K562 (cell line): ENCODE results near the gene AGO1. TPM values are rescaled to one million over a fixed set of nuclear protein-coding genes. Genes with fewer than 3 reads are reported as not detected.

Source experiments
- ARID1B ChIP-seq: fragments of 450-650 bp; IDR thresholded peaks from 2 replicates; pipeline ENCODE4 v1.6.1; 2016; ENCODE audit warnings: antibody characterized with exemption, mild to moderate bottlenecking, inconsistent platforms
- ARID2 ChIP-seq: fragments of 450-650 bp; IDR thresholded peaks from 2 replicates; pipeline ENCODE4 v1.6.1; 2017; ENCODE audit warnings: antibody characterized with exemption, mild to moderate bottlenecking
- CBFA2T2 ChIP-seq: fragments of 450-650 bp; conservative IDR thresholded peaks from 2 replicates; pipeline ENCODE4 v1.6.1; 2017; ENCODE audit warnings: mild to moderate bottlenecking
- CBX3 ChIP-seq, 2 experiments: IDR thresholded peaks; 1 replicate in 1 of 2; 2 replicates in 1 of 2; pipeline ENCODE4 v1.6.1; 2012; ENCODE audit warnings: inconsistent platforms in 2 of 2, low read length in 2 of 2, borderline replicate concordance in 1 of 2, control low read depth in 1 of 2
- GATAD2A ChIP-seq: fragments of 450-650 bp; IDR thresholded peaks from 2 replicates; pipeline ENCODE4 v1.6.1; 2017
- HIVEP1 ChIP-seq: fragments of 250-450 bp; sonication (Bioruptor Pico); IDR thresholded peaks from 2 replicates; pipeline ENCODE4 v1.4.0; 2020; ENCODE audit warnings: mild to moderate bottlenecking
- MAFK ChIP-seq: IDR thresholded peaks from 2 replicates; pipeline ENCODE4 v1.6.1; 2011; ENCODE audit warnings: low read length, improper control_type of control experiment
- MBD2 ChIP-seq: sonication (generic); IDR thresholded peaks from 2 replicates; pipeline ENCODE4 v1.6.1; 2016; ENCODE audit warnings: low read depth, borderline replicate concordance
- MEF2D ChIP-seq: conservative IDR thresholded peaks from 2 replicates; pipeline ENCODE4 v1.6.1; 2016; ENCODE audit warnings: low read depth, missing genetic modification characterization, missing compliant biosample characterization
- MTA2 ChIP-seq: fragments of 450-650 bp; IDR thresholded peaks from 2 replicates; pipeline ENCODE4 v1.6.1; 2016; ENCODE audit warnings: low read depth
- NUFIP1 ChIP-seq: fragments of 450-650 bp; IDR thresholded peaks from 2 replicates; pipeline ENCODE4 v1.6.1; 2018; ENCODE audit not compliant: partially characterized antibody
- PCBP1 ChIP-seq: fragments of 200-400 bp; formaldehyde crosslinking; IDR thresholded peaks from 2 replicates; pipeline ENCODE4 v1.6.1; 2018; ENCODE audit warnings: mild to moderate bottlenecking, low read depth, low read length; ENCODE audit not compliant: poor library complexity, severe bottlenecking
- RBM14 ChIP-seq: fragments of 200-400 bp; formaldehyde crosslinking; IDR thresholded peaks from 2 replicates; pipeline ENCODE4 v1.6.1; 2018; ENCODE audit warnings: low read depth, mild to moderate bottlenecking, low read length, moderate library complexity, borderline replicate concordance; ENCODE audit not compliant: insufficient read depth
- SMARCC2 ChIP-seq: fragments of 450-650 bp; IDR thresholded peaks from 2 replicates; pipeline ENCODE4 v1.6.1; 2017; ENCODE audit warnings: antibody characterized with exemption, moderate library complexity, mild to moderate bottlenecking, low read depth
- TCFL5 ChIP-seq: fragments of 250-450 bp; sonication (Bioruptor Pico); conservative IDR thresholded peaks from 2 replicates; pipeline ENCODE4 v1.6.1; 2021; ENCODE audit warnings: mild to moderate bottlenecking, moderate library complexity, matching md5 sums
- XRCC3 ChIP-seq: fragments of 450-650 bp; IDR thresholded peaks from 2 replicates; pipeline ENCODE4 v1.6.1; 2017; ENCODE audit warnings: mild to moderate bottlenecking, moderate library complexity
- ZNF134 ChIP-seq: fragments of 250-450 bp; sonication (Bioruptor Pico); conservative IDR thresholded peaks from 2 replicates; pipeline ENCODE4 v1.4.0; 2020
- ZNF3 ChIP-seq: fragments of 250-450 bp; sonication (Bioruptor Pico); IDR thresholded peaks from 2 replicates; pipeline ENCODE4 v1.5.0; 2021; ENCODE audit warnings: mild to moderate bottlenecking, moderate library complexity
- ZNF436 ChIP-seq: fragments of 250-450, 450-650 bp; sonication (Bioruptor Pico); formaldehyde crosslinking; IDR thresholded peaks from 2 replicates; pipeline ENCODE4 v1.7.0; 2020; ENCODE audit warnings: mild to moderate bottlenecking
- ZNF668 ChIP-seq: fragments of 250-450 bp; sonication (Bioruptor Pico); IDR thresholded peaks from 2 replicates; pipeline ENCODE4 v1.8.0; 2022; ENCODE audit warnings: mild to moderate bottlenecking, inconsistent platforms
- ZNF79 ChIP-seq: fragments of 250-450 bp; sonication (Bioruptor Pico); IDR thresholded peaks from 2 replicates; pipeline ENCODE4 v1.4.0; 2020; ENCODE audit warnings: low read depth, mild to moderate bottlenecking, moderate library complexity
- polyA plus RNA-seq, 8 experiments: library from polyadenylated mRNA; depleted of rRNA in 4 of 8; stranded (reverse) in 5 of 8; unstranded in 3 of 8; fragments of >200 nt; fragmentation: Nextera tagmentation in 2 of 8; fragmentation: Illumina TruSeq in 1 of 8; extraction: Ambion mirVana in 2 of 8; extraction: Trizol in 1 of 8; gene quantifications; 2 replicates each; pipeline versions ENCODE4 v1.2.1 to v1.2.3, GENCODE V29; 2011 to 2014; ENCODE audit warnings: inconsistent platforms in 1 of 8, missing spikeins in 1 of 8
- total RNA-seq, 7 experiments: library from RNA; depleted of rRNA in 6 of 7; stranded (reverse); fragments of >200 nt in 6 of 7; fragmentation: Illumina TruSeq in 2 of 7; extraction: Trizol in 2 of 7; gene quantifications; 2 replicates each; pipeline versions ENCODE4 v1.2.1 to v1.2.3, GENCODE V29; 2011 to 2021; ENCODE audit warnings: low replicate concordance in 1 of 7
- TF ChIP-seq, protein P1 (sequence below): sonication (generic); formaldehyde crosslinking; IDR thresholded peaks from 2 replicates; pipeline ENCODE4 v1.8.1; 2023; ENCODE audit warnings: mild to moderate bottlenecking, missing genetic modification reagents, moderate library complexity
- TF ChIP-seq, protein P2 (sequence below): fragments of 250-450 bp; sonication (Bioruptor Pico); IDR thresholded peaks from 2 replicates; pipeline ENCODE4 v1.4.0; 2020; ENCODE audit warnings: mild to moderate bottlenecking, moderate library complexity
- TF ChIP-seq, protein P3 (sequence below): sonication (generic); formaldehyde crosslinking; IDR thresholded peaks from 2 replicates; pipeline ENCODE4 v1.8.1; 2023; ENCODE audit warnings: mild to moderate bottlenecking, missing genetic modification reagents
- TF ChIP-seq, protein P4 (sequence below), 2 experiments: fragments of 450-650 bp in 1 of 2; sonication (generic) in 1 of 2; formaldehyde crosslinking; conservative IDR thresholded peaks; 2 replicates each; pipeline versions ENCODE4 v1.4.0 to v1.8.1; 2020 to 2022; ENCODE audit warnings: mild to moderate bottlenecking in 1 of 2, missing genetic modification reagents in 1 of 2
- TF ChIP-seq, protein P5 (sequence below), 2 experiments: fragments of 450-650 bp in 1 of 2; sonication (generic) in 1 of 2; formaldehyde crosslinking in 1 of 2; IDR thresholded peaks in 1 of 2; conservative IDR thresholded peaks in 1 of 2; 2 replicates each; pipeline versions ENCODE4 v1.6.1 to v1.8.1; 2016 to 2023; ENCODE audit warnings: mild to moderate bottlenecking in 2 of 2, moderate library complexity in 2 of 2, inconsistent platforms in 1 of 2, missing genetic modification reagents in 1 of 2

AGO1 gene
- total and polyA plus RNA-seq, 9 of the 15 experiments (the other 6 are each of a cell fraction or from before 2014, with no cell fraction given) = 7.3 to 64.2 (median 26.0) TPM

DNA sequence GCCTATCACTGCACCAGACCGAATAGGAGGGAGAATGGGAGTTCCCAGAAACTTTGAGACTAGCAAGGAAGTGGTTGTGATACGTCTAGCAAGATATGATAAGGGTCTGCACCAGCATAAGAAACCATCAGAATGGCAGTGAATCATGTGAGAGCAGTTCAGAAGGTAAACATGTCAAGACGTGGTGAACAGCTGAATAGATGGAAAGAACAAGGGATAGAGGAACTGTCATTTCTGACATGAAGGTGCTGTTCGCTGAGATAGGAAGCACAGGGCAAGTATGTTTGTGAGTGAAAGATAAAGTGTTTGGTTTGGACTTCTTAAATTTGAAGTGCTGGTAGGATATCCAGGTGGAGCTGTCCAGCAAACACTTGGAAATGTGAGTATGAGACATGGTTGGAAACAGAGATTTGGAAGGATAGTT, 1.1 kb upstream of the AGO1 start (continued):
- no peak for TF ChIP-seq RBM14
- no peak for TF ChIP-seq TCFL5 (CRISPR knock-in tag)
- TF ChIP-seq CBFA2T2 = peak; percentile 80
- no peak for TF ChIP-seq NUFIP1
- 0 out of 2 replicates have a peak, but pooled peaks have one; percentile 39 for TF ChIP-seq MEF2D (tag)
- no peak for TF ChIP-seq PCBP1
- TF ChIP-seq, protein P1, sequence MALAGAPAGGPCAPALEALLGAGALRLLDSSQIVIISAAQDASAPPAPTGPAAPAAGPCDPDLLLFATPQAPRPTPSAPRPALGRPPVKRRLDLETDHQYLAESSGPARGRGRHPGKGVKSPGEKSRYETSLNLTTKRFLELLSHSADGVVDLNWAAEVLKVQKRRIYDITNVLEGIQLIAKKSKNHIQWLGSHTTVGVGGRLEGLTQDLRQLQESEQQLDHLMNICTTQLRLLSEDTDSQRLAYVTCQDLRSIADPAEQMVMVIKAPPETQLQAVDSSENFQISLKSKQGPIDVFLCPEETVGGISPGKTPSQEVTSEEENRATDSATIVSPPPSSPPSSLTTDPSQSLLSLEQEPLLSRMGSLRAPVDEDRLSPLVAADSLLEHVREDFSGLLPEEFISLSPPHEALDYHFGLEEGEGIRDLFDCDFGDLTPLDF (CRISPR knock-in tag) = no peak; the same call in 1 of the 2 replicates
- no peak for TF ChIP-seq SMARCC2
- no peak for TF ChIP-seq ZNF436
- TF ChIP-seq HIVEP1 (CRISPR knock-in tag) = no peak
- TF ChIP-seq MAFK = no peak
- TF ChIP-seq GATAD2A = no peak; the same call in 1 of the 2 replicates
- no peak for TF ChIP-seq ARID2
- no peak for TF ChIP-seq ZNF3
- TF ChIP-seq ZNF79 (CRISPR knock-in tag) = no peak
- TF ChIP-seq, protein P2, sequence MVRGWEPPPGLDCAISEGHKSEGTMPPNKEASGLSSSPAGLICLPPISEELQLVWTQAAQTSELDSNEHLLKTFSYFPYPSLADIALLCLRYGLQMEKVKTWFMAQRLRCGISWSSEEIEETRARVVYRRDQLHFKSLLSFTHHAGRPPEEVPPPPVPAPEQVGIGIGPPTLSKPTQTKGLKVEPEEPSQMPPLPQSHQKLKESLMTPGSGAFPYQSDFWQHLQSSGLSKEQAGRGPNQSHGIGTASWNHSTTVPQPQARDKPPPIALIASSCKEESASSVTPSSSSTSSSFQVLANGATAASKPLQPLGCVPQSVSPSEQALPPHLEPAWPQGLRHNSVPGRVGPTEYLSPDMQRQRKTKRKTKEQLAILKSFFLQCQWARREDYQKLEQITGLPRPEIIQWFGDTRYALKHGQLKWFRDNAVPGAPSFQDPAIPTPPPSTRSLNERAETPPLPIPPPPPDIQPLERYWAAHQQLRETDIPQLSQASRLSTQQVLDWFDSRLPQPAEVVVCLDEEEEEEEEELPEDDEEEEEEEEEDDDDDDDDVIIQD (CRISPR knock-in tag) = no peak
- no peak for TF ChIP-seq MBD2
- TF ChIP-seq, protein P3, sequence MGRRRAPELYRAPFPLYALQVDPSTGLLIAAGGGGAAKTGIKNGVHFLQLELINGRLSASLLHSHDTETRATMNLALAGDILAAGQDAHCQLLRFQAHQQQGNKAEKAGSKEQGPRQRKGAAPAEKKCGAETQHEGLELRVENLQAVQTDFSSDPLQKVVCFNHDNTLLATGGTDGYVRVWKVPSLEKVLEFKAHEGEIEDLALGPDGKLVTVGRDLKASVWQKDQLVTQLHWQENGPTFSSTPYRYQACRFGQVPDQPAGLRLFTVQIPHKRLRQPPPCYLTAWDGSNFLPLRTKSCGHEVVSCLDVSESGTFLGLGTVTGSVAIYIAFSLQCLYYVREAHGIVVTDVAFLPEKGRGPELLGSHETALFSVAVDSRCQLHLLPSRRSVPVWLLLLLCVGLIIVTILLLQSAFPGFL (CRISPR knock-in tag) = no peak
- peak; percentile 79 for TF ChIP-seq MTA2
- TF ChIP-seq, protein P4, sequence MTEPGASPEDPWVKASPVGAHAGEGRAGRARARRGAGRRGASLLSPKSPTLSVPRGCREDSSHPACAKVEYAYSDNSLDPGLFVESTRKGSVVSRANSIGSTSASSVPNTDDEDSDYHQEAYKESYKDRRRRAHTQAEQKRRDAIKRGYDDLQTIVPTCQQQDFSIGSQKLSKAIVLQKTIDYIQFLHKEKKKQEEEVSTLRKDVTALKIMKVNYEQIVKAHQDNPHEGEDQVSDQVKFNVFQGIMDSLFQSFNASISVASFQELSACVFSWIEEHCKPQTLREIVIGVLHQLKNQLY (CRISPR knock-in tag; conservative IDR thresholded peaks at IDR 0.05) = no peak
- no peak for TF ChIP-seq CBX3 (IDR thresholded peaks at IDR 0.05; ENCODE audit: borderline replicate concordance in 1 of 2, low read length in 2 of 2)
- TF ChIP-seq, protein P5, sequence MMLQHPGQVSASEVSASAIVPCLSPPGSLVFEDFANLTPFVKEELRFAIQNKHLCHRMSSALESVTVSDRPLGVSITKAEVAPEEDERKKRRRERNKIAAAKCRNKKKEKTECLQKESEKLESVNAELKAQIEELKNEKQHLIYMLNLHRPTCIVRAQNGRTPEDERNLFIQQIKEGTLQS (IDR thresholded peaks at IDR 0.05) = no peak
- TF ChIP-seq, protein P5 (CRISPR knock-in tag; conservative IDR thresholded peaks at IDR 0.05) = no peak
- peak; percentile 92 for TF ChIP-seq ARID1B
- no peak for TF ChIP-seq ZNF668 (CRISPR knock-in tag)
- TF ChIP-seq ZNF134 (CRISPR knock-in tag) = no peak
- TF ChIP-seq XRCC3 = no peak
